ENCODE results near the gene DHRS7C. TPM values are rescaled to one million over a fixed set of nuclear protein-coding genes. Genes with fewer than 3 reads are reported as not detected.

DHRS7C gene
- total and polyA plus RNA-seq, 4 experiments from 2014 or later = not detected

DNA sequence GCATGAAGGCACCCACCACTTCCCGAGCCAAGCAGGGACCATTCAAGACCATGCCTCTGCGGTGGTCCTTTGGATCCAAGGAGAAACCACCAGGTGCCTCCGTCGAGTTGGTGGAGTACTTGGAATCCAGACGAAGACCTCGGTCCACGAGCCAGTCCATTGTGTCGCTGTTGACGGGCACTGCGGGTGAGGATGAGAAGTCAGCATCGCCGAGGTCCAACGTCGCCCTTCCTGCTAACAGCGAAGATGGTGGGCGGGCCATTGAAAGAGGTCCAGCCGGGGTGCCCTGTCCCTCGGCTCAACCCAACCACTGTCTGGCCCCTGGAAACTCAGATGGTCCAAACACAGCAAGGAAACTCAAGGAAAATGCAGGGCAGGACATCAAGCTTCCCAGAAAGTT lies 63.4 kb downstream of the DHRS7C start:
- POLR2A ChIA-PET (ENCODE audit: partially characterized antibody) = no interaction called here

DNA sequence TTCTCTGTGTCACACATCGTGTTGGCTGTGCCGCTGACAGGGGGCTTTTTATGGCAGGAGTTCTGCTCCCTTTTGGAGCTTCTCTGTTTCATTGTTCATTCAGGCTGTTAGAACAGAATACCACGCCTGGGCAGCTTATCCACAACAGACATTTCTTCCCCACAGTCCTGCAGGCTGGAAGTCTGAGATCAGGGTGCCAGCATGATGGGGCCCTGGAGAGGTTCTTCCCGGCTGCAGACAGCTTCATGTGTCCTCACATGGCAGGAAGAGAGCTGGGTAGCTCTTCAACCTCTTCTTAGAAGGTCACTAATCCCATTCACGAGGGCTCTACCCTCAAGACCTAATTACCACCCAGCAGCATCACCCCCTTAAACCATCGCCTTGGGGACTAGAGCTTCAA lies 65.1 kb downstream of the DHRS7C start:
- H3K4me1 ChIP-seq (ENCODE audit: insufficient read depth, low read length) = no peaks in the 10 kb centered on the region
- no peaks in the 10 kb centered on the region for H3K36me3 ChIP-seq (ENCODE audit: insufficient read depth, low read length)
- CTCF ChIA-PET (ENCODE audit: partially characterized antibody) = interaction anchor here (1.0 kb wide), 1 partner anchor 9 kb away, joined by 3 read pairs; no protein-coding TSS in a partner anchor
- POLR2A ChIA-PET (ENCODE audit: partially characterized antibody) = no interaction called here
- Mint-ChIP-seq H3K4me3 (no peak overlapping the region), H3K36me3 (no peaks in the 10 kb centered on the region), H3K27ac (no peak overlapping the region), H3K9me3 (no peaks in the 10 kb centered on the region), H3K27me3 (peaks cover 3 to 9% of the 10 kb centered on the region in 2 donors), H3K4me1 (peaks cover 0 to 1% (median 0%) of the 10 kb centered on the region in 4 donors)
- intact Hi-C loops (cut with micrococcal nuclease) = no loop called here
- no peak overlapping the region for H3K27ac ChIP-seq (ENCODE audit: low read depth, low read length)
- H3K27me3 ChIP-seq (ENCODE audit: insufficient read depth, low read length) = no peaks in the 10 kb centered on the region
- no peak overlapping the region for H3K4me3 ChIP-seq (ENCODE audit: low read length in 2 of 2)
- no peak for DNase-seq
- H3K9me3 ChIP-seq (ENCODE audit: control insufficient read depth in 1 of 2, low read length in 2 of 2) = no peaks in the 10 kb centered on the region

More for the DNA sequence above, 63.4 kb downstream of the DHRS7C start:
- Mint-ChIP-seq H3K36me3 (no peaks in the 10 kb centered on the region), H3K9me3 (no peaks in the 10 kb centered on the region), H3K4me1 (peaks cover 0 to 1% (median 0%) of the 10 kb centered on the region in 4 donors), H3K4me3 (no peak overlapping the region), H3K27me3 (peaks cover 3 to 9% of the 10 kb centered on the region in 2 donors), H3K27ac (no peak overlapping the region)
- no peaks in the 10 kb centered on the region for H3K4me1 ChIP-seq (ENCODE audit: insufficient read depth, low read length)
- no peak overlapping the region for H3K4me3 ChIP-seq (ENCODE audit: low read length in 2 of 2)
- H3K27me3 ChIP-seq (ENCODE audit: insufficient read depth, low read length) = no peaks in the 10 kb centered on the region
- CTCF ChIA-PET (ENCODE audit: partially characterized antibody) = interaction anchor here (0.9 to 1.9 kb wide), 4 partner anchors 9 to 23 kb away, joined by 3 to 7 read pairs (median 5); no protein-coding TSS in a partner anchor
- H3K9me3 ChIP-seq (ENCODE audit: control insufficient read depth in 1 of 2, low read length in 2 of 2) = no peaks in the 10 kb centered on the region
- DNase-seq = no peak
- no peaks in the 10 kb centered on the region for H3K36me3 ChIP-seq (ENCODE audit: insufficient read depth, low read length)
- intact Hi-C loops (cut with micrococcal nuclease) = no loop called here
- H3K27ac ChIP-seq (ENCODE audit: low read depth, low read length) = no peak overlapping the region

DNA sequence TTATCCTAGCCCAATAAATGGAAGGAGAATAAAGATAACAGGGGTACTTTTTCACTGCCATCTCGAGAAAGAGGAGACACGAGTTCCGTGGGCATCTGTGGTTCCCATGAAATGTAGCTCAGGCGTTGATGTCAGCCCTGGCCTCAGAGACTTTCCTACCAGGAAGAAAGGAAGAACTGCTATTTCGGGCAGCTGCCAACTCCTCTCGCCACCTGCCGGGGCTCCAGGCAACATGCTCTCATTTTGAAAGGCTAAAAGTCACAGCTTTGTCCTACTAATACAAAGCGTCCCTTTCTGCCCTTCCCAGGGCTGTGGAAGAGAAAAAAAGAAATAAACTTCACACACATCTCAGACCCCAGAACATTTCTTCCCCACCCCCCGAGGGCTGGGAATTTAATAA lies 65.8 kb downstream of the DHRS7C start:
- peaks cover 0 to 1% (median 0%) of the 10 kb centered on the region in 4 donors for H3K4me1 Mint-ChIP-seq
- H3K27me3 Mint-ChIP-seq = peaks cover 3 to 9% of the 10 kb centered on the region in 2 donors
- Histone ChIP-seq H3K36me3 (ENCODE audit: insufficient read depth, low read length) (no peaks in the 10 kb centered on the region), H3K27me3 (ENCODE audit: insufficient read depth, low read length) (no peaks in the 10 kb centered on the region), H3K4me1 (ENCODE audit: insufficient read depth, low read length) (no peaks in the 10 kb centered on the region), H3K9me3 (ENCODE audit: control insufficient read depth in 1 of 2, low read length in 2 of 2) (no peaks in the 10 kb centered on the region), H3K27ac (ENCODE audit: low read depth, low read length) (no peak overlapping the region), H3K4me3 (ENCODE audit: low read length in 2 of 2) (no peak overlapping the region)
- H3K9me3 Mint-ChIP-seq = no peaks in the 10 kb centered on the region
- no peak overlapping the region for H3K4me3 Mint-ChIP-seq
- intact Hi-C loops (cut with micrococcal nuclease) = no loop called here
- H3K36me3 Mint-ChIP-seq = no peaks in the 10 kb centered on the region
- ChIA-PET CTCF (ENCODE audit: partially characterized antibody) (no interaction called here), POLR2A (ENCODE audit: partially characterized antibody) (no interaction called here)
- H3K27ac Mint-ChIP-seq = no peak overlapping the region
- DNase-seq = no peak

Other genes with a start within 250 kb of the DHRS7C start
- 10 to 100 TPM; 54.2 to 59.5 TPM for gene STX8, start 215.8 kb downstream of the DHRS7C start, total RNA-seq
- 100 to 1,000 TPM; 156 to 206 TPM for gene STX8, start 215.8 kb downstream of the DHRS7C start, polyA plus RNA-seq
- gene CFAP52, start 214.9 kb downstream of the DHRS7C start, total RNA-seq = not detected
- not detected for gene CFAP52, start 214.9 kb downstream of the DHRS7C start, polyA plus RNA-seq
- gene USP43, start 146.1 kb downstream of the DHRS7C start, total RNA-seq = under 1 TPM; 0.17 to 0.22 TPM
- not detected for gene USP43, start 146.1 kb downstream of the DHRS7C start, polyA plus RNA-seq
- gene GSG1L2, start 30.5 kb upstream of the DHRS7C start, total RNA-seq = not detected
- gene GSG1L2, start 30.5 kb upstream of the DHRS7C start, polyA plus RNA-seq = not detected
- gene GLP2R, start 34.3 kb upstream of the DHRS7C start, total RNA-seq = not detected
- gene GLP2R, start 34.3 kb upstream of the DHRS7C start, polyA plus RNA-seq = not detected
- not detected for gene RCVRN, start 113.7 kb upstream of the DHRS7C start, total RNA-seq
- not detected for gene RCVRN, start 113.7 kb upstream of the DHRS7C start, polyA plus RNA-seq